T-helper 17 cell (primary cell): ENCODE data around the gene HPS1. TPM values are rescaled to one million over a fixed set of nuclear protein-coding genes. Genes with fewer than 3 reads are reported as not detected.

Experiments
- ATAC-seq: fragments of 150-1000 bp; cut with Tn5 transposase; 2 replicates; pipeline ENCODE4 v1.10.0; 2021; ENCODE audit warnings: mild to moderate bottlenecking, moderate library complexity
- DNase-seq, 3 donors: peaks; one replicate each; pipeline versions ENCODE4 v3.0.0 to v3.0.0-alpha.2; 2020 to 2021
- H3K9me3 ChIP-seq: one replicate; pipeline ENCODE4 v1.7.0; 2013; ENCODE audit warnings: low read length, mild to moderate bottlenecking; ENCODE audit not compliant: control insufficient read depth, poor library complexity, severe bottlenecking
- H3K27ac Mint-ChIP-seq: one replicate; pipeline ENCODE4 v1.8.0; 2022; ENCODE audit warnings: mild to moderate bottlenecking, moderate library complexity, mixed read lengths
- H3K27me3 Mint-ChIP-seq: one replicate; pipeline ENCODE4 v1.8.0; 2022; ENCODE audit warnings: mixed read lengths
- H3K36me3 Mint-ChIP-seq: one replicate; pipeline ENCODE4 v1.8.0; 2022; ENCODE audit warnings: low read depth, mixed read lengths
- H3K4me1 Mint-ChIP-seq: one replicate; pipeline ENCODE4 v1.8.0; 2022; ENCODE audit warnings: mild to moderate bottlenecking, mixed read lengths
- H3K4me3 Mint-ChIP-seq: one replicate; pipeline ENCODE4 v1.8.0; 2022; ENCODE audit warnings: mild to moderate bottlenecking, moderate library complexity, mixed read lengths
- total RNA-seq, 4 donors: library from RNA in 2 of 4; stranded (reverse) in 2 of 4; gene quantifications; one replicate each; pipeline ENCODE4 v1.2.3 and lab custom pipeline; 2022 to 2026

Gene HPS1
- total RNA-seq, 2 donors from 2014 or later: 76.5 to 79.3 TPM

- Mint-ChIP-seq H3K4me3 (no peak overlapping the region), H3K27me3 (no peaks in the 10 kb centered on the region), H3K4me1 (peaks cover 14% of the 10 kb centered on the region), H3K36me3 (no peaks in the 10 kb centered on the region), H3K27ac (no peak overlapping the region)
- DNase-seq (no peak), ATAC-seq (no peak)
- H3K9me3 ChIP-seq: no peaks in the 10 kb centered on the region
Measured at GRCh38 chr10:98410135-98410743, 36.5 kb downstream of the HPS1 start.

- Mint-ChIP-seq H3K4me3 (no peak overlapping the region), H3K27ac (no peak overlapping the region)
- no peak for ATAC-seq
Measured at GRCh38 chr10:98408799-98409198, 37.9 kb downstream of the HPS1 start.

GRCh38 chr10:98407744-98408241 lies 38.9 kb downstream of the HPS1 start:
- Mint-ChIP-seq H3K4me3 (no peak overlapping the region), H3K27me3 (no peaks in the 10 kb centered on the region), H3K4me1 (peaks cover 7% of the 10 kb centered on the region), H3K27ac (no peak overlapping the region), H3K36me3 (peaks cover under 1% of the 10 kb centered on the region)
- no peak for ATAC-seq
- H3K9me3 ChIP-seq: no peaks in the 10 kb centered on the region
- no peak for DNase-seq

More at GRCh38 chr10:98408799-98409198, 37.9 kb downstream of the HPS1 start:
- no peaks in the 10 kb centered on the region for H3K9me3 ChIP-seq
- Mint-ChIP-seq H3K36me3 (no peaks in the 10 kb centered on the region), H3K27me3 (no peaks in the 10 kb centered on the region), H3K4me1 (peaks cover 4% of the 10 kb centered on the region)
- no peak for DNase-seq

- H3K4me3 Mint-ChIP-seq: no peak overlapping the region
- no peaks in the 10 kb centered on the region for H3K9me3 ChIP-seq
- no peaks in the 10 kb centered on the region for H3K27me3 Mint-ChIP-seq
- H3K36me3 Mint-ChIP-seq: peaks cover 4% of the 10 kb centered on the region
- H3K27ac Mint-ChIP-seq: no peak overlapping the region
- DNase-seq: no peak
- no peak for ATAC-seq
- H3K4me1 Mint-ChIP-seq: peaks cover 7% of the 10 kb centered on the region
Measured at GRCh38 chr10:98407017-98407743, 39.6 kb downstream of the HPS1 start.

- Mint-ChIP-seq H3K36me3 (peaks cover 5% of the 10 kb centered on the region), H3K27ac (no peak overlapping the region), H3K4me1 (peaks cover 7% of the 10 kb centered on the region), H3K4me3 (no peak overlapping the region), H3K27me3 (no peaks in the 10 kb centered on the region)
- H3K9me3 ChIP-seq: no peaks in the 10 kb centered on the region
- DNase-seq (no peak), ATAC-seq (no peak)
Measured at GRCh38 chr10:98405422-98405821, 41.3 kb downstream of the HPS1 start.

- ATAC-seq (no peak), DNase-seq (no peak)
- Mint-ChIP-seq H3K36me3 (peaks cover 7% of the 10 kb centered on the region), H3K4me1 (peaks cover 7% of the 10 kb centered on the region), H3K4me3 (no peak overlapping the region), H3K27me3 (no peaks in the 10 kb centered on the region), H3K27ac (no peak overlapping the region)
- H3K9me3 ChIP-seq: no peaks in the 10 kb centered on the region
Measured at GRCh38 chr10:98404571-98405359, 42.0 kb downstream of the HPS1 start.

GRCh38 chr10:98403812-98404504 lies 42.8 kb downstream of the HPS1 start:
- Mint-ChIP-seq H3K36me3 (peaks cover 10% of the 10 kb centered on the region), H3K4me1 (peaks cover 7% of the 10 kb centered on the region), H3K27ac (no peak overlapping the region), H3K27me3 (no peaks in the 10 kb centered on the region), H3K4me3 (no peak overlapping the region)
- no peaks in the 10 kb centered on the region for H3K9me3 ChIP-seq
- ATAC-seq (no peak), DNase-seq (no peak)

- no peak overlapping the region for H3K27ac Mint-ChIP-seq
- H3K4me1 Mint-ChIP-seq: peaks cover 5% of the 10 kb centered on the region
Measured at GRCh38 chr10:98402931-98403718, 43.6 kb downstream of the HPS1 start.

GRCh38 chr10:98402478-98402877 lies 44.3 kb downstream of the HPS1 start:
- Mint-ChIP-seq H3K27me3 (no peaks in the 10 kb centered on the region), H3K4me1 (peaks cover 5% of the 10 kb centered on the region), H3K36me3 (peaks cover 10% of the 10 kb centered on the region), H3K4me3 (no peak overlapping the region), H3K27ac (no peak overlapping the region)
- no peaks in the 10 kb centered on the region for H3K9me3 ChIP-seq
- no peak for DNase-seq
- no peak for ATAC-seq

More at GRCh38 chr10:98402931-98403718, 43.6 kb downstream of the HPS1 start:
- Mint-ChIP-seq H3K36me3 (peaks cover 10% of the 10 kb centered on the region), H3K27me3 (no peaks in the 10 kb centered on the region), H3K4me3 (no peak overlapping the region)
- no peaks in the 10 kb centered on the region for H3K9me3 ChIP-seq
- DNase-seq: no peak
- ATAC-seq: no peak

- Mint-ChIP-seq H3K4me3 (no peak overlapping the region), H3K36me3 (peaks cover 10% of the 10 kb centered on the region), H3K27ac (no peak overlapping the region), H3K27me3 (no peaks in the 10 kb centered on the region), H3K4me1 (peaks cover 3% of the 10 kb centered on the region)
- DNase-seq (no peak), ATAC-seq (no peak)
- H3K9me3 ChIP-seq: no peaks in the 10 kb centered on the region
Measured at GRCh38 chr10:98400482-98400881, 46.3 kb downstream of the HPS1 start.

GRCh38 chr10:98399784-98400183 lies 47.0 kb downstream of the HPS1 start:
- peaks cover 3% of the 10 kb centered on the region for H3K4me1 Mint-ChIP-seq
- no peak for DNase-seq
- peaks cover 10% of the 10 kb centered on the region for H3K36me3 Mint-ChIP-seq
- H3K27me3 Mint-ChIP-seq: no peaks in the 10 kb centered on the region
- ATAC-seq: no peak
- H3K9me3 ChIP-seq: no peaks in the 10 kb centered on the region
- no peak overlapping the region for H3K27ac Mint-ChIP-seq
- H3K4me3 Mint-ChIP-seq: no peak overlapping the region

GRCh38 chr10:98397089-98397600 lies 49.6 kb downstream of the HPS1 start:
- Mint-ChIP-seq H3K27me3 (no peaks in the 10 kb centered on the region), H3K4me3 (no peak overlapping the region), H3K27ac (no peak overlapping the region), H3K36me3 (peaks cover 15% of the 10 kb centered on the region), H3K4me1 (peaks cover 15% of the 10 kb centered on the region)
- ATAC-seq (no peak), DNase-seq (no peak)
- no peaks in the 10 kb centered on the region for H3K9me3 ChIP-seq
